HepG2 (cell line): ENCODE measurements around the gene NMUR1. TPM values are rescaled to one million over a fixed set of nuclear protein-coding genes. Genes with fewer than 3 reads are reported as not detected.

Experiments
- ATAC-seq: fragments of 200-7000 bp; cut with Tn5 transposase; 3 replicates; pipeline ENCODE4 v1.9.1; 2020; ENCODE audit warnings: mild to moderate bottlenecking, moderate library complexity
- BruUV-seq: library from RNA; stranded (reverse); fragments of 400-500 nt; replicated peaks from 2 replicates; lab custom pipeline; 2021; lab: Mats Ljungman, UMichigan
- CTCF ChIA-PET: fragments of 300-600 bp; formaldehyde crosslinking; extraction: SDS; loops from one replicate; lab custom pipeline; 2021; ENCODE audit warnings: low total read pairs, inconsistent platforms, low intra/inter-chr PET ratio; lab: Yijun Ruan, JAX
- POLR2A ChIA-PET: fragments of 350-600 bp; sonication (Branson Sonifier 250); formaldehyde crosslinking; loops from one replicate; lab custom pipeline; 2020; ENCODE audit warnings: antibody characterized with exemption, inconsistent platforms; lab: Yijun Ruan, JAX
- DNase-seq: peaks from one replicate; pipeline ENCODE4 v3.0.0-alpha.2; 2015; ENCODE audit warnings: low spot score
- FAIRE-seq: peaks from 3 replicates; lab custom pipeline; 2011; peaks lifted over from hg19 to GRCh38; lab: Jason Lieb, UNC
- H2AFZ ChIP-seq: one replicate; pipeline ENCODE4 v1.6.1; 2011; ENCODE audit warnings: low read length, inconsistent platforms
- H3K27ac ChIP-seq: fragments of 300-600 bp; 3 replicates; pipeline ENCODE4 v1.8.0; 2011; ENCODE audit warnings: mixed run types, mild to moderate bottlenecking, mixed read lengths, low read length, inconsistent platforms; ENCODE audit not compliant: insufficient read depth; ENCODE audit errors: extremely low read length
- H3K27me3 ChIP-seq, 2 experiments: fragments of 200-600 bp in 1 of 2; 2 replicates in 1 of 2; 3 replicates in 1 of 2; pipeline versions ENCODE4 v1.6.0 to v1.8.0; 2011; ENCODE audit warnings: low read length in 2 of 2, mild to moderate bottlenecking in 2 of 2, moderate library complexity in 2 of 2, inconsistent platforms in 1 of 2; ENCODE audit not compliant: insufficient read depth in 2 of 2, control insufficient read depth in 1 of 2
- H3K36me3 ChIP-seq, 2 experiments: fragments of 200-600 bp in 1 of 2; replicated peaks in 1 of 2; 2 replicates in 1 of 2; 3 replicates in 1 of 2; pipeline versions ENCODE4 v1.5.1 to v1.8.0; 2011; ENCODE audit warnings: low read length in 2 of 2, inconsistent platforms in 1 of 2; ENCODE audit not compliant: insufficient read depth in 2 of 2, control insufficient read depth in 1 of 2
- H3K4me1 ChIP-seq: 2 replicates; pipeline ENCODE4 v1.5.1; 2012; ENCODE audit warnings: low read length, inconsistent platforms; ENCODE audit not compliant: insufficient read depth
- H3K4me2 ChIP-seq: 2 replicates; pipeline ENCODE4 v1.6.0; 2011; ENCODE audit warnings: low read depth, low read length, inconsistent platforms
- H3K4me3 ChIP-seq, 3 experiments: fragments of 200-600 bp in 1 of 3; sonication (generic), shearing (Covaris generic) in 1 of 3; replicated peaks in 1 of 3; 2 replicates each; pipeline ENCODE4 v1.5.1; 2011 to 2016; ENCODE audit warnings: low read length in 3 of 3, inconsistent platforms in 2 of 3, low read depth in 2 of 3, mild to moderate bottlenecking in 2 of 3, control low read depth in 1 of 3, mixed read lengths in 1 of 3; ENCODE audit not compliant: insufficient read depth in 1 of 3
- H3K79me2 ChIP-seq: one replicate; pipeline ENCODE4 v1.6.1; 2011; ENCODE audit warnings: low read length, inconsistent platforms; ENCODE audit not compliant: insufficient read depth
- H3K9ac ChIP-seq: 2 replicates; pipeline ENCODE4 v1.6.0; 2011; ENCODE audit warnings: mild to moderate bottlenecking, low read depth, low read length, inconsistent platforms; ENCODE audit not compliant: insufficient read depth
- H3K9me3 ChIP-seq: 2 replicates; pipeline ENCODE4 v1.5.1; 2012; ENCODE audit warnings: mild to moderate bottlenecking, low read length
- H4K20me1 ChIP-seq: 2 replicates; pipeline ENCODE4 v1.6.0; 2011; ENCODE audit warnings: inconsistent platforms, mild to moderate bottlenecking, low read length, moderate library complexity; ENCODE audit not compliant: insufficient read depth
- CSRNP2 ChIP-seq: sonication (generic); formaldehyde crosslinking; conservative IDR thresholded peaks from 2 replicates; pipeline ENCODE4 v1.8.0; 2022; ENCODE audit warnings: low read depth, missing genetic modification reagents
- CTCF ChIP-seq: sonication (generic); formaldehyde crosslinking; IDR thresholded peaks from 2 replicates; pipeline ENCODE4 v1.5.0; 2020; ENCODE audit warnings: mild to moderate bottlenecking, missing genetic modification reagents, moderate library complexity
- DNMT3B ChIP-seq: conservative IDR thresholded peaks from 2 replicates; pipeline ENCODE4 v1.6.1; 2016; ENCODE audit warnings: missing biosample characterization, control low read depth
- HHEX ChIP-seq: IDR thresholded peaks from 2 replicates; pipeline ENCODE4 v1.6.1; 2016; ENCODE audit warnings: control low read depth
- KDM4B ChIP-seq: sonication (generic); formaldehyde crosslinking; IDR thresholded peaks from 2 replicates; pipeline ENCODE4 v1.4.0; 2020; ENCODE audit warnings: missing genetic modification reagents
- MAFF ChIP-seq: IDR thresholded peaks from 2 replicates; pipeline ENCODE4 v1.6.1; 2011; ENCODE audit warnings: low read depth, low read length, improper control_type of control experiment
- PATZ1 ChIP-seq: sonication (generic); formaldehyde crosslinking; IDR thresholded peaks from 2 replicates; pipeline ENCODE4 v1.4.0; 2020; ENCODE audit warnings: missing genetic modification reagents
- RFX1 ChIP-seq: fragments of 450-650 bp; IDR thresholded peaks from 2 replicates; pipeline ENCODE4 v1.6.1; 2017
- STAG1 ChIP-seq: sonication (generic); formaldehyde crosslinking; IDR thresholded peaks from 2 replicates; pipeline ENCODE4 v1.4.0; 2020; ENCODE audit warnings: missing genetic modification reagents
- XRCC5 ChIP-seq: fragments of 200-400 bp; formaldehyde crosslinking; optimal IDR thresholded peaks from 2 replicates; pipeline ENCODE3; 2017; ENCODE audit warnings: mild to moderate bottlenecking, low read length
- ZFYVE20 ChIP-seq: sonication (generic); formaldehyde crosslinking; IDR thresholded peaks from 2 replicates; pipeline ENCODE4 v1.8.0; 2023; ENCODE audit warnings: low read depth, mild to moderate bottlenecking, moderate library complexity, missing genetic modification reagents, borderline replicate concordance
- ZNF383 ChIP-seq: sonication (generic); formaldehyde crosslinking; IDR thresholded peaks from 2 replicates; pipeline ENCODE4 v1.4.0; 2020; ENCODE audit warnings: missing genetic modification reagents, mild to moderate bottlenecking, borderline replicate concordance
- WGBS: methylation state at CpG from one replicate; pipeline ENCODE4 v1.1.6; 2017; ENCODE audit warnings: low lambda C conversion rate; 5-methylcytosine and 5-hydroxymethylcytosine counted together
- in situ Hi-C: cut with HindIII; loops from 2 replicates; pipeline ENCODE4 v1.10.0; 2017; ENCODE audit warnings: low pct_unique_long_range_greater_than_20kb; ENCODE audit not compliant: extremely low pct_ligation_motif_present
- intact Hi-C: fragments of 100-400 bp; cut with micrococcal nuclease; formaldehyde crosslinking; loops from one replicate; pipeline ENCODE4 v1.10.0; 2022; ENCODE audit not compliant: unreplicated experiment
- polyA plus RNA-seq, 8 experiments: library from polyadenylated mRNA; depleted of rRNA in 3 of 8; stranded (reverse) in 7 of 8; unstranded in 1 of 8; fragments of >200 nt; fragmentation: Illumina TruSeq in 4 of 8; extraction: Trizol in 4 of 8; gene quantifications; 2 replicates each; pipeline versions ENCODE4 v1.2.1 to v1.2.3, GENCODE V29; 2011 to 2016; ENCODE audit warnings: low read depth in 4 of 8, missing spikeins in 1 of 8, mixed read lengths in 1 of 8; ENCODE audit not compliant: insufficient read depth in 1 of 8
- total RNA-seq, 5 experiments: library from RNA; depleted of rRNA; stranded (reverse); fragments of >200 nt; fragmentation: Illumina TruSeq; extraction: Trizol; gene quantifications; 2 replicates each; pipeline ENCODE4 v1.2.3, GENCODE V29; 2016; ENCODE audit warnings: low read depth in 1 of 5

The NMUR1 gene
- total and polyA plus RNA-seq, 2 of the 13 experiments (the other 11 are each of a cell fraction or from before 2014, with no cell fraction given), result not detected

- no peak overlapping the region for H3K9ac ChIP-seq
- no peaks in the 10 kb centered on the region for H3K4me1 ChIP-seq
- ATAC-seq (no peak), DNase-seq (no peak), FAIRE-seq (no peak)
- H2AFZ ChIP-seq, result no peak overlapping the region
- H3K27ac ChIP-seq, result no peak overlapping the region
- CTCF ChIA-PET, result no interaction called here
- H4K20me1 ChIP-seq, result no peaks in the 10 kb centered on the region
- 33% methylated on average over 4 of the region's 4 CpGs for WGBS
- intact Hi-C loops, result no loop called here
- no peaks in the 10 kb centered on the region for H3K9me3 ChIP-seq
- H3K4me2 ChIP-seq, result no peak overlapping the region
- in situ Hi-C loops, result no loop called here
- POLR2A ChIA-PET, result no interaction called here
- no peaks in the 10 kb centered on the region for H3K36me3 ChIP-seq
- peaks cover 0 to 14% of the 10 kb centered on the region in 2 experiments; a peak in 1 of 5 replicates for H3K27me3 ChIP-seq
- no peaks in the 10 kb centered on the region for H3K79me2 ChIP-seq
- no TSS peak for BruUV-seq
- H3K4me3 ChIP-seq, result no peak overlapping the region
- TF ChIP-seq KDM4B (CRISPR knock-in tag) (no peak), RFX1 (0 out of 2 replicates have a peak, but pooled peaks have one; percentile 18)
These were observed 35.8 kb upstream of the NMUR1 start for GRCh38 chr2:231565887-231566594.

- DNase-seq (peak; percentile 34), ATAC-seq (peak; percentile 95), FAIRE-seq (peak; percentile 75)
- no peak overlapping the region for H3K4me2 ChIP-seq
- no TSS peak for BruUV-seq
- H3K36me3 ChIP-seq, result no peaks in the 10 kb centered on the region
- 0 out of 5 replicates have a peak, but pooled peaks cover 0 to 6% of the 10 kb centered on the region in 2 experiments for H3K27me3 ChIP-seq
- in situ Hi-C loops (no loop called here), intact Hi-C loops (loop anchor here (1.0 kb wide), 2 partner anchors 38 to 111 kb away; no protein-coding TSS in a partner anchor)
- no peak overlapping the region for H3K27ac ChIP-seq
- H3K4me1 ChIP-seq, result no peaks in the 10 kb centered on the region
- CTCF ChIA-PET, result interaction anchor here (1.4 kb wide), 1 partner anchor 38 kb away, joined by 8 read pairs; no protein-coding TSS in a partner anchor
- H4K20me1 ChIP-seq, result no peaks in the 10 kb centered on the region
- POLR2A ChIA-PET, result interaction anchor here (0.6 kb wide), 1 partner anchor 361 kb away, joined by 4 read pairs; no protein-coding TSS in a partner anchor
- H3K4me3 ChIP-seq, result no peak overlapping the region
- H2AFZ ChIP-seq, result no peak overlapping the region
- no peaks in the 10 kb centered on the region for H3K9me3 ChIP-seq
- H3K79me2 ChIP-seq, result no peaks in the 10 kb centered on the region
- WGBS, result 12% methylated on average over 2 of the region's 3 CpGs
- no peak overlapping the region for H3K9ac ChIP-seq
- TF ChIP-seq CSRNP2 (CRISPR knock-in tag) (no peak), ZNF383 (no peak), XRCC5 (peak; percentile 43), CTCF (CRISPR knock-in tag) (peak; percentile 76), STAG1 (CRISPR knock-in tag) (peak; percentile 73), DNMT3B (CRISPR knock-in tag) (no peak), MAFF (no peak), HHEX (CRISPR knock-in tag) (no peak), PATZ1 (CRISPR knock-in tag) (peak; percentile 75), ZFYVE20 (CRISPR knock-in tag) (no peak)
These were observed 33.2 kb upstream of the NMUR1 start for GRCh38 chr2:231563378-231563961.
